Gastroesophageal sphincter (tissue), 3 donors: ENCODE measurements around the gene NR1H2.

Experiments used
- POLR2A ChIP-seq, 2 donors: fragments of 450-650 bp; IDR thresholded peaks; one replicate each; pipeline ENCODE4 v1.6.1; 2017; ENCODE audit warnings: antibody characterized with exemption in 2 of 2, mild to moderate bottlenecking in 2 of 2, moderate library complexity in 1 of 2
- POLR2AphosphoS5 ChIP-seq: sonication (generic); formaldehyde crosslinking; IDR thresholded peaks from one replicate; pipeline ENCODE4 v1.6.1; 2017; ENCODE audit warnings: antibody characterized with exemption
- TF ChIP-seq, protein P1 (sequence below), 4 experiments: fragments of 200-600 bp in 2 of 4; fragments of 450-650 bp in 2 of 4; sonication (generic) in 1 of 4; IDR thresholded peaks; one replicate each; pipeline ENCODE4 v1.5.1; 2017 to 2019; ENCODE audit warnings: antibody characterized with exemption in 4 of 4, mild to moderate bottlenecking in 2 of 4, moderate library complexity in 2 of 4

DNA sequence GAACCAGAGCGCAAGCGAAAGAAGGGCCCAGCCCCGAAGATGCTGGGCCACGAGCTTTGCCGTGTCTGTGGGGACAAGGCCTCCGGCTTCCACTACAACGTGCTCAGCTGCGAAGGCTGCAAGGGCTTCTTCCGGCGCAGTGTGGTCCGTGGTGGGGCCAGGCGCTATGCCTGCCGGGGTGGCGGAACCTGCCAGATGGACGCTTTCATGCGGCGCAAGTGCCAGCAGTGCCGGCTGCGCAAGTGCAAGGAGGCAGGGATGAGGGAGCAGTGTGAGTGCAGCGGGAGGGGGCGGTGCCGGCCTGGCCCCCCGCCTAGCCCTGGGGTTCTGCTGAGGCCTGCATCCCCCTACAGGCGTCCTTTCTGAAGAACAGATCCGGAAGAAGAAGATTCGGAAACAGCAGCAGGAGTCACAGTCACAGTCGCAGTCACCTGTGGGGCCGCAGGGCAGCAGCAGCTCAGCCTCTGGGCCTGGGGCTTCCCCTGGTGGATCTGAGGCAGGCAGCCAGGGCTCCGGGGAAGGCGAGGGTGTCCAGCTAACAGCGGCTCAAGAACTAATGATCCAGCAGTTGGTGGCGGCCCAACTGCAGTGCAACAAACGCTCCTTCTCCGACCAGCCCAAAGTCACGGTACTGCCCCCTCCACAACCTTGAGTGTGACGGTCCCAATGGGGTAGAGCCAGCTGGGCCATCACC, 2.1 kb downstream of the NR1H2 start:
- TF ChIP-seq, protein P1, sequence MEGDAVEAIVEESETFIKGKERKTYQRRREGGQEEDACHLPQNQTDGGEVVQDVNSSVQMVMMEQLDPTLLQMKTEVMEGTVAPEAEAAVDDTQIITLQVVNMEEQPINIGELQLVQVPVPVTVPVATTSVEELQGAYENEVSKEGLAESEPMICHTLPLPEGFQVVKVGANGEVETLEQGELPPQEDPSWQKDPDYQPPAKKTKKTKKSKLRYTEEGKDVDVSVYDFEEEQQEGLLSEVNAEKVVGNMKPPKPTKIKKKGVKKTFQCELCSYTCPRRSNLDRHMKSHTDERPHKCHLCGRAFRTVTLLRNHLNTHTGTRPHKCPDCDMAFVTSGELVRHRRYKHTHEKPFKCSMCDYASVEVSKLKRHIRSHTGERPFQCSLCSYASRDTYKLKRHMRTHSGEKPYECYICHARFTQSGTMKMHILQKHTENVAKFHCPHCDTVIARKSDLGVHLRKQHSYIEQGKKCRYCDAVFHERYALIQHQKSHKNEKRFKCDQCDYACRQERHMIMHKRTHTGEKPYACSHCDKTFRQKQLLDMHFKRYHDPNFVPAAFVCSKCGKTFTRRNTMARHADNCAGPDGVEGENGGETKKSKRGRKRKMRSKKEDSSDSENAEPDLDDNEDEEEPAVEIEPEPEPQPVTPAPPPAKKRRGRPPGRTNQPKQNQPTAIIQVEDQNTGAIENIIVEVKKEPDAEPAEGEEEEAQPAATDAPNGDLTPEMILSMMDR (IDR thresholded peaks at IDR 0.05), result no peak
- TF ChIP-seq POLR2A (IDR thresholded peaks at IDR 0.05) (no peak), POLR2AphosphoS5 (no peak)
